ENCODE results near the gene SLIT3.

DNA sequence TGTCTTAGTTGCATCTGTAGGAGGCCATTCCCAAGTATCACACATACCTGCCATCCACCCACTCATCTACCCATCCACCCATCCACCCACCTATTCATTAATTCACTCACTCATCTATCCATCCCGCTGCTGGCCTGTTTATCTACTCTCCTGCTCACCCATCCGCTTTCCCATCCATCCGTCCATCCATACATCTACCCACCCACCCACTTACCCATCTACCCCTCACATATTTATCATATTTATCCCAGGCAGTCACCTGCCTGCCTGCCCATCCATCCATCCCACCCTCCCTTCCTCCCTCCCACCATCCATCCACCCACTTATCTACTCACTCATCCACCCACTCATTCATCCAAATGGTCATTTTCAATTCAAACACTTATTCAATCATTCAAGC is 577.9 kb downstream of the SLIT3 start:
- TF ChIP-seq ZNF785 (tag by site-specific recombination; IDR thresholded peaks at IDR 0.05) = no peak
- TF ChIP-seq ZNF202 (tag by site-specific recombination; IDR thresholded peaks at IDR 0.05; ENCODE audit: borderline replicate concordance) = no peak
- TF ChIP-seq, protein P1, sequence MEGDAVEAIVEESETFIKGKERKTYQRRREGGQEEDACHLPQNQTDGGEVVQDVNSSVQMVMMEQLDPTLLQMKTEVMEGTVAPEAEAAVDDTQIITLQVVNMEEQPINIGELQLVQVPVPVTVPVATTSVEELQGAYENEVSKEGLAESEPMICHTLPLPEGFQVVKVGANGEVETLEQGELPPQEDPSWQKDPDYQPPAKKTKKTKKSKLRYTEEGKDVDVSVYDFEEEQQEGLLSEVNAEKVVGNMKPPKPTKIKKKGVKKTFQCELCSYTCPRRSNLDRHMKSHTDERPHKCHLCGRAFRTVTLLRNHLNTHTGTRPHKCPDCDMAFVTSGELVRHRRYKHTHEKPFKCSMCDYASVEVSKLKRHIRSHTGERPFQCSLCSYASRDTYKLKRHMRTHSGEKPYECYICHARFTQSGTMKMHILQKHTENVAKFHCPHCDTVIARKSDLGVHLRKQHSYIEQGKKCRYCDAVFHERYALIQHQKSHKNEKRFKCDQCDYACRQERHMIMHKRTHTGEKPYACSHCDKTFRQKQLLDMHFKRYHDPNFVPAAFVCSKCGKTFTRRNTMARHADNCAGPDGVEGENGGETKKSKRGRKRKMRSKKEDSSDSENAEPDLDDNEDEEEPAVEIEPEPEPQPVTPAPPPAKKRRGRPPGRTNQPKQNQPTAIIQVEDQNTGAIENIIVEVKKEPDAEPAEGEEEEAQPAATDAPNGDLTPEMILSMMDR (tag by site-specific recombination; IDR thresholded peaks at IDR 0.05) = no peak
